Measurements from ENCODE around the gene ATP1B3. TPM values are rescaled to one million over a fixed set of nuclear protein-coding genes. Genes with fewer than 3 reads are reported as not detected.
"Not testable (repeated sequence)": the region's sequence is repeated elsewhere in the genome, so short reads cannot be mapped to it uniquely, and the experiment has no call there.

ATP1B3 gene
- total RNA-seq, 1 donor from 2014 or later = 161 TPM

DNA sequence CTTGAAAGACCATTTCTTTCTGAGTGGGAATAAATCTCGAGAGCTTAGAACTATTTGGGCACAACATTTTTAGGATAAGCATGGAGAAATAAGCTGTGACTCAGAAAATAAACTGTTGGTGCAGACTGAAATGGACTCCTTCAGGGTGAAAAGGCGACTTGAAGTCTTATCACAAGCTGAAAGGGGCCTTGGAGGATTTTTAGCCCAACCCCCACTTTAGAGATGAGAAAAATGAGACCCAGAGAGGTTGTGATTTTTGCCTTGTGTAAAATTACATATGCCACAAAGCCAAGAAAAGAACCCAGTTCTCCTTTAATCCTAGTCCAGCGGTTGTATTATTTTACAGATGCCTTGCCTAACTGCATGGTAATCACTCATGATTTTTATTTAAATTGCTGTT, 1.5 kb downstream of the ATP1B3 start:
- no peak for DNase-seq
- H3K27me3 ChIP-seq = no peaks in the 10 kb centered on the region
- H3K27ac ChIP-seq = peak overlapping the region; percentile 99
- peak overlapping the region; percentile 86 for H3K4me3 ChIP-seq
- intact Hi-C loops (cut with DNase I) = no loop called here
- peaks cover 21% of the 10 kb centered on the region for H3K4me1 ChIP-seq
- no peaks in the 10 kb centered on the region for H3K9me3 ChIP-seq
- no peaks in the 10 kb centered on the region for H3K36me3 ChIP-seq
- TF ChIP-seq, protein P1, sequence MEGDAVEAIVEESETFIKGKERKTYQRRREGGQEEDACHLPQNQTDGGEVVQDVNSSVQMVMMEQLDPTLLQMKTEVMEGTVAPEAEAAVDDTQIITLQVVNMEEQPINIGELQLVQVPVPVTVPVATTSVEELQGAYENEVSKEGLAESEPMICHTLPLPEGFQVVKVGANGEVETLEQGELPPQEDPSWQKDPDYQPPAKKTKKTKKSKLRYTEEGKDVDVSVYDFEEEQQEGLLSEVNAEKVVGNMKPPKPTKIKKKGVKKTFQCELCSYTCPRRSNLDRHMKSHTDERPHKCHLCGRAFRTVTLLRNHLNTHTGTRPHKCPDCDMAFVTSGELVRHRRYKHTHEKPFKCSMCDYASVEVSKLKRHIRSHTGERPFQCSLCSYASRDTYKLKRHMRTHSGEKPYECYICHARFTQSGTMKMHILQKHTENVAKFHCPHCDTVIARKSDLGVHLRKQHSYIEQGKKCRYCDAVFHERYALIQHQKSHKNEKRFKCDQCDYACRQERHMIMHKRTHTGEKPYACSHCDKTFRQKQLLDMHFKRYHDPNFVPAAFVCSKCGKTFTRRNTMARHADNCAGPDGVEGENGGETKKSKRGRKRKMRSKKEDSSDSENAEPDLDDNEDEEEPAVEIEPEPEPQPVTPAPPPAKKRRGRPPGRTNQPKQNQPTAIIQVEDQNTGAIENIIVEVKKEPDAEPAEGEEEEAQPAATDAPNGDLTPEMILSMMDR (IDR thresholded peaks at IDR 0.05) = no peak
- ATAC-seq = no peak

DNA sequence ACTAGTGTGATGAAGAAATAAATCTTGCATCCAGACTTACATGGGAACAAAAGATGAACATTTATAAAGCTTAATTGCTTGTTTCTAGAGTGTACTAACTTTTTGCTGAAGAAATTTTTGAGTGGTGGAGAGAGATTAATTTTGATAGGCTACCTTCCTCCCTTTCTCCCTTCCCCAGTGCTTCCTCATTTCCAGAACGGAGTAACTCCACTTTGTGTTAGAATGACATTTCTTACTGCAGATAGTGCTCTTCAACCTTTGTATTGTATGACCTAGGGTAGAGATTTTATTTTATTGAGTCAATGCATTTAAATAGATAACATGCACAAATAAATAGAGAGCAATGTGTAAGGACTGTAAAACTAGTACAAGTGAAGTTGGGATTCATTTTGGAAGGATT, 1.9 kb downstream of the ATP1B3 start:
- Histone ChIP-seq H3K4me3 (peak overlapping the region; percentile 86), H3K36me3 (no peaks in the 10 kb centered on the region), H3K27ac (peak overlapping the region; percentile 99), H3K27me3 (no peaks in the 10 kb centered on the region), H3K9me3 (no peaks in the 10 kb centered on the region), H3K4me1 (peaks cover 21% of the 10 kb centered on the region)
- intact Hi-C loops (cut with DNase I) = no loop called here
- TF ChIP-seq, protein P1 (IDR thresholded peaks at IDR 0.05) = no peak
- no peak for DNase-seq
- ATAC-seq = no peak

DNA sequence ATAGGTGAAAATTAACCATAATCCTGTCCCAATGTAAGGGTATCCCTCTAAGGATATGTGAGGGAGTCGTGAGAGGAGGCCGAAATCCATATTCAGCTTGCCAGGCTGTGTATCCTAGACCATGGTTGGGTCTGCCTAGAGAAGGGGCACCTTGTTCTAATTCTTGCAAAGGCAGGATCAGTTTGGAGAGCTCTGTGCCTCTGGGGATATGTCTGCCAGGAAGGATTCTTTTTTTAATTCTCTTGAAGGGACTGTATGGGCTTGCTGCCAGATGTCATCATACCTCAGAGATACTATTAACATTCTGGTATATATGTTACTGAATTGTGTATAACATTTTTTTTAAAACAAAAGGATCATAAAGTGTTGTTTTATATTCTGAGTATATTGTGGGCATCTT, 2.4 kb downstream of the ATP1B3 start:
- Histone ChIP-seq H3K27me3 (no peaks in the 10 kb centered on the region), H3K4me1 (peaks cover 21% of the 10 kb centered on the region), H3K27ac (no peak overlapping the region), H3K9me3 (no peaks in the 10 kb centered on the region), H3K4me3 (peak overlapping the region; percentile 86), H3K36me3 (no peaks in the 10 kb centered on the region)
- DNase-seq = no peak
- TF ChIP-seq, protein P1 (IDR thresholded peaks at IDR 0.05) = no peak
- no peak for ATAC-seq
- intact Hi-C loops (cut with DNase I) = no loop called here

DNA sequence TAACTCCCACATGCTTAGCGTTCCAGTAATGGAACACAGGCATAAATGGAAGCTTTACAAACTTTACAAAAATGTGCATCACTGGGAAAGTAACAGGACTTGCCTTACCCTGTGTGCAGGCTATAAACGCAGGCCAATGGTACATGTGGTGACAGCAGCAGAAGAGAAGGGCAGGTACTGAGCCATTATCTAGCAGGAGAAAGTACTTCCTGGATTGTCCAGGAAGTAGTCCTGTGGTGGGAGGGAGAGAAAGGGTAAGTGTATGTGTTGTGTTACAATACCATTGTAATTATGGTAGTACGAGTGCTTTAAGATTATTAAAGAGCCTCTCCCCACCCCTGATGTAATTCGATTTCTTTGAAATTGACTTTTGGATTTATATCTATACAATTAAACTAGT, 5.3 kb downstream of the ATP1B3 start:
- intact Hi-C loops (cut with DNase I) = no loop called here
- Histone ChIP-seq H3K27me3 (no peaks in the 10 kb centered on the region), H3K4me1 (peaks cover 16% of the 10 kb centered on the region), H3K27ac (no peak overlapping the region), H3K36me3 (no peaks in the 10 kb centered on the region), H3K4me3 (no peak overlapping the region), H3K9me3 (no peaks in the 10 kb centered on the region)
- no peak for DNase-seq
- TF ChIP-seq, protein P1 (IDR thresholded peaks at IDR 0.05) = no peak
- no peak for ATAC-seq

DNA sequence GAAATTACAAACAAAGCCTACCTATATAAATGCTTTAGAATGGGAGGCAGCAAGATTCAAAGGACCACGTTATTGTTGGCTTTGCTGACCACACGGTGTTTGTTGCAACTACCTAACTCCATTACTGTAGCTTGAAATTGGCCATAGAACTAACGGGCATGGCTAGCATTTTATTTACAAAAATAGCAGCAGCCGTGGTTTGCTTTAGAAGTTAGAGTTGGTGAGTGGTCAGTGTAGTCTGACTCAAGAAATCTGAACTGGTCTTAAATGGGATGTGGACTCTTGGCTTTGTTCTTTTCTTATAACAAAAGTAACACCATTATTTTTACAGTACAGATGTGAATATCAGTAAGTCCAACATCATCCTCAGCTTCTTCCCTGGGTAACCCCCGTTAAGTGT, 10.6 kb downstream of the ATP1B3 start:
- TF ChIP-seq, protein P1 (IDR thresholded peaks at IDR 0.05) = no peak
- Histone ChIP-seq H3K9me3 (no peaks in the 10 kb centered on the region), H3K4me1 (no peaks in the 10 kb centered on the region), H3K27ac (no peak overlapping the region), H3K4me3 (no peak overlapping the region), H3K36me3 (no peaks in the 10 kb centered on the region), H3K27me3 (no peaks in the 10 kb centered on the region)
- DNase-seq (no peak), ATAC-seq (no peak)
- intact Hi-C loops (cut with DNase I) = no loop called here

DNA sequence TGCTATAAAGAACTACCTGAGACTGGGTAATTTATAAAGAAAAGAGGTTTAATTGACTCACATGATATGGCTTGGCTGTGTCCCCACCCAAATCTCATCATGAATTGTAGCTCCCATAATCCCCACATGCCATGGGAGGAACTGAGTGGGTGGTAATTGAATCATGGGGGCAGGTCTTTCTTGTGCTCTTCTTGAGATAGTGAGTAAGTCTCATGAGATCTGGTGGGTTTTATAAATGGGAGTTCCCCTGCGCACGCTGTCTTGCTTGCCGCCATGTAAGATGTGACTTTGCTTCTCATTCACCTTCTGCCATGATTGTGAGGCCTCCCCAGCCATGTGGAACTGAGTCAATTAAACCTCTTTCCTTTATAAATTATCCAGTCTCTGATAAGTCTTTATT, 12.1 kb downstream of the ATP1B3 start:
- H3K9me3 ChIP-seq; DNase-seq; H3K4me3 ChIP-seq; ATAC-seq; intact Hi-C loops (cut with DNase I); H3K4me1 ChIP-seq; H3K36me3 ChIP-seq; H3K27ac ChIP-seq; H3K27me3 ChIP-seq: not testable (repeated sequence)
